Measurements from ENCODE around the gene PALM.

- TF ChIP-seq POLR2A (IDR thresholded peaks at IDR 0.05; ENCODE audit: low read length) (peak; percentile 13), GATA1 (IDR thresholded peaks at IDR 0.05; ENCODE audit: low read depth, low read length) (no peak)
Observed at GRCh38 chr19:661427-662196, 47.1 kb upstream of the PALM start.
